ENCODE results near the gene VAT1L. TPM values are rescaled to one million over a fixed set of nuclear protein-coding genes. Genes with fewer than 3 reads are reported as not detected.

VAT1L gene
- total and polyA plus RNA-seq, 8 donors: 0.61 to 5.1 (median 1.3) TPM; not detected in 2

DNA sequence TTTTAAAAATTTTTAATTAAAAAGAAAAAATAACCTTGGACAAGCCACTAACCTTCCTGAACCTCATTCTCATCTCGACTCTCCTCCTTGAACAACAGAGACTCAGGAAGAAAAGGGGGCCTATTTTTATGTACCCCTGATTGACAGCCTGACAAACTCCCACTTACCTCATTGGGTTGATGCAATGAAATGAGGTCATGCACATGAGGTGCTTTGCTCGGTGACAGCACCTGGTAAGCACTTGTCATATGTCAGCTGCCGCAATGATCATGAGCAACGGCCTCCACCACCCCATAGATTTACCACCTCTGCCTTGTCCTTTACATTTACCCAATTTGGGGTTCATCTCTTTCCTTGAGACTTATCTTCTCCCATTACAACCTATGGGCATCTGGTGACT lies 167.9 kb downstream of the VAT1L start:
- H3K4me3 ChIP-seq: no peak overlapping the region
- no peak for TF ChIP-seq POLR2AphosphoS5 (IDR thresholded peaks at IDR 0.05)
- no peak overlapping the region for H3K27ac ChIP-seq
- H3K9me3 ChIP-seq: no peaks in the 10 kb centered on the region
- 77 to 91% (median 83%) methylated on average over 4 of the region's 4 CpGs for WGBS, 5 donors
- no peaks in the 10 kb centered on the region for H3K36me3 ChIP-seq
- intact Hi-C loops (cut with DNase I; ENCODE audit: low total_unique reads): no loop called here
- H3K27me3 ChIP-seq: peaks cover 0 to under 1% (median 0%) of the 10 kb centered on the region in 3 donors
- no peak for DNase-seq
- H3K4me1 ChIP-seq: no peaks in the 10 kb centered on the region

DNA sequence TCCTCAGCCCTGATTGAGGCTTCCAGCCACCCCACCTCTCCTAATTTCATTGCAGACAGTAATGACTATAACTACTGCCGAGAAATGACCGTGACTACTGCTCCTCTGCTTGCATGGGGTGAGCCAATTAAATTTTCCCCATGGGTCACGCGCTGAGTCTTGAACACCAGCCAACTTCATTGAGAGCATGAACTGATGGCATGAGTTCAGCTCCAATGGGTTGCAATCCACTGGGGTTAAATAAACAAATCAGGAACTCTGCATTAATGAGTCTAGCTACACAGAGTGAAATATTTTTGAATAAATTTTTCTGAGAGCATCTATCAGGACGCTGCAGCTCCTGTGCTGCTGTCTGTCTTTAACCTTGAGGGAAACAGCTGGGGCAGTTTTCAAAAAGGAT lies 172.4 kb downstream of the VAT1L start:
- no peak for TF ChIP-seq POLR2A (IDR thresholded peaks at IDR 0.05)
- TF ChIP-seq, protein P1, sequence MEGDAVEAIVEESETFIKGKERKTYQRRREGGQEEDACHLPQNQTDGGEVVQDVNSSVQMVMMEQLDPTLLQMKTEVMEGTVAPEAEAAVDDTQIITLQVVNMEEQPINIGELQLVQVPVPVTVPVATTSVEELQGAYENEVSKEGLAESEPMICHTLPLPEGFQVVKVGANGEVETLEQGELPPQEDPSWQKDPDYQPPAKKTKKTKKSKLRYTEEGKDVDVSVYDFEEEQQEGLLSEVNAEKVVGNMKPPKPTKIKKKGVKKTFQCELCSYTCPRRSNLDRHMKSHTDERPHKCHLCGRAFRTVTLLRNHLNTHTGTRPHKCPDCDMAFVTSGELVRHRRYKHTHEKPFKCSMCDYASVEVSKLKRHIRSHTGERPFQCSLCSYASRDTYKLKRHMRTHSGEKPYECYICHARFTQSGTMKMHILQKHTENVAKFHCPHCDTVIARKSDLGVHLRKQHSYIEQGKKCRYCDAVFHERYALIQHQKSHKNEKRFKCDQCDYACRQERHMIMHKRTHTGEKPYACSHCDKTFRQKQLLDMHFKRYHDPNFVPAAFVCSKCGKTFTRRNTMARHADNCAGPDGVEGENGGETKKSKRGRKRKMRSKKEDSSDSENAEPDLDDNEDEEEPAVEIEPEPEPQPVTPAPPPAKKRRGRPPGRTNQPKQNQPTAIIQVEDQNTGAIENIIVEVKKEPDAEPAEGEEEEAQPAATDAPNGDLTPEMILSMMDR (IDR thresholded peaks at IDR 0.05): no peak
- no peak for TF ChIP-seq POLR2AphosphoS5 (IDR thresholded peaks at IDR 0.05)
- no peak for TF ChIP-seq EP300 (IDR thresholded peaks at IDR 0.05)
- DNase-seq: no peak
- intact Hi-C loops (cut with DNase I; ENCODE audit: low total_unique reads): no loop called here
- H3K36me3 ChIP-seq: no peaks in the 10 kb centered on the region
- no peaks in the 10 kb centered on the region for H3K9me3 ChIP-seq
- no peak overlapping the region for H3K27ac ChIP-seq
- H3K27me3 ChIP-seq: peaks cover 0 to 35% (median 0%) of the 10 kb centered on the region in 3 donors
- 75 to 82% (median 80%) methylated on average over 5 of the region's 5 CpGs for whole genome bisulfite sequencing, 5 donors
- H3K4me3 ChIP-seq: no peak overlapping the region
- H3K4me1 ChIP-seq: no peaks in the 10 kb centered on the region

DNA sequence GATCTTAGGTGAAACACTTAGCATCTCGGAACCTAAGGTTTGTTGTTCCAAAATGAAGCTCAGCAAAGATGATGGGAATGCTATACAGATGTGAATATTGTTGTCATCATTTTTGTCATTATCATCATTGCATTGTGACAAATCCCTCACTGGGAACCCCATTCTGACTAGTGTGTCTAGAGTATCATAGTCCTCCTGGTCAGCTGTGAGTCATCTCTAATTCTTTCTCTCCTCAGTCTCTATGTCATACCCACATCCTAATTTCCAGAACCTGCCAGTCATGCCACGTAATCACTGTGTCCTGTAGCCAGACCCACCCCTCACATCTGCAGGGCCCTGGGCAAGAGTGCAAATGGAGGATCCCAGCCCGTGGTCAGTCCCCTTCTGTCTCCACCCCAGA lies 173.4 kb downstream of the VAT1L start:
- WGBS, 5 donors: 82 to 86% (median 85%) methylated on average over 3 of the region's 3 CpGs
- no peak for TF ChIP-seq POLR2AphosphoS5 (IDR thresholded peaks at IDR 0.05)
- TF ChIP-seq EP300 (IDR thresholded peaks at IDR 0.05): no peak
- no peak for TF ChIP-seq POLR2A (IDR thresholded peaks at IDR 0.05)
- TF ChIP-seq, protein P1 (IDR thresholded peaks at IDR 0.05): no peak
- intact Hi-C loops (cut with DNase I; ENCODE audit: low total_unique reads): no loop called here
- no peaks in the 10 kb centered on the region for H3K9me3 ChIP-seq
- H3K4me3 ChIP-seq: no peak overlapping the region
- DNase-seq: no peak
- H3K27ac ChIP-seq: no peak overlapping the region
- H3K4me1 ChIP-seq: no peaks in the 10 kb centered on the region
- H3K36me3 ChIP-seq: no peaks in the 10 kb centered on the region
- H3K27me3 ChIP-seq: peaks cover 0 to 35% (median 0%) of the 10 kb centered on the region in 3 donors

DNA sequence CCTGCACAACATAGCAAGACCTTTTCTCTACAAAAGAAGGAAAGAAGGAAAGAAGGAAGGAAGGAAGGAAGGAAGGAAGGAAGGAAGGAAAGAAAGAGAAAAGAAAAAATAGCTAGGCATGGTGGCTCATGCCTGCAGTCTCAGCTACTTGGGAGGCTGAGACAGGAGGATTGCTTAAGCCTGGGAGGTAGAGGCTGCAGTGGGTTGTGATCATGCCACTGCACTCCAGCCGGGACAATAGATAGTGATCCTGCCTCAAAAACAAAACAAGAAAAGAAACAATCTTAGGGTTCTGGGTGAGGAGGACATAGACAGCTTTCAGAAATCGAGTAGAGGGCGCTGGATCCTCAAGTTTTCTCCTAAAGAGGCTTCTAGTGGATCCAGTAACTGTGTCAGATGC lies 174.3 kb downstream of the VAT1L start:
- no peaks in the 10 kb centered on the region for H3K9me3 ChIP-seq
- 69 to 85% (median 82%) methylated on average over 3 of the region's 3 CpGs for WGBS, 5 donors
- TF ChIP-seq POLR2AphosphoS5 (IDR thresholded peaks at IDR 0.05) (no peak), EP300 (IDR thresholded peaks at IDR 0.05) (no peak), POLR2A (IDR thresholded peaks at IDR 0.05) (no peak)
- TF ChIP-seq, protein P1 (IDR thresholded peaks at IDR 0.05): no peak

DNA sequence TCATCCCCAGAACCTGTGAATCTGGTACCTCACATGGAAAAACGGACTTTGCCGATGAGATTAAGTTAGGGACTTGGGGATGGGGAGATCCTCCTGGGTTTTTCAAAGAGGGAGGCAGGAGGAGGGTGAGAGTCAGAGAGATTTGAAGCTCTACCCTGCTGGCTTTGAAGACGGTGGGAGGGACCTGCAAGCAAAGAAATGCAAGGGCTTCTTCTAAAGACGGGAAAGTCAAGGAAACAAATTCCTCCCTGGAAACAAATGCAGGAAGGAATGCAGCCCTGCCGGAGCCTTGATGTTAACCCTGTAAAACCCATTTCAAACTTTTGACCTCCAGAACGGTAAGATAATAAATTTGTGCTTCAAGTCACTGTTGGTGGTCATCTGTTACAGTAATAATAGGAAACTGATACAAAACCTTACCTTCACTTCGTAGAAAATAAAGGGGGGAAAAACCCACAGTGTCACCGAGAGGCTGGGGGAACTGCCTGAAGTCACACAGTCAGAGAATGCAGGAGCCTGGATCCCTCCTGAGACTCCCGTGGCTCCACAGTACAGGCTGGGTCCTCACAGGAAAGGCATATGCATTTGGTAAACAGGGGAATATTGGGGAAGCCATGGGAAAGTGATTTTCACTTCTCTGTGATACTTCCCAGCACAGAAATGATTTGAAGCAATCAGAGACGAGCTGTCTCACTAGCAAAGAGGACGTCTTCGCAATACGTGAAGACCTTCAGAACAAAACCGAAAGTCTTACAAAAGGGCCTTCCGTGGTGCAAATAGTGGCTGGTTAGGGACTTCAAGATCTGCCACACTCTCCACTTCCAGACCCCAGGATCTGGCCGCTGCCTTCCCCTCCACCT lies 175.1 kb downstream of the VAT1L start:
- DNase-seq: no peak
- no peak overlapping the region for H3K4me3 ChIP-seq
- 41 to 45% (median 43%) methylated on average over 16 of the region's 16 CpGs for WGBS, 5 donors
- H3K27me3 ChIP-seq: peaks cover 0 to 35% (median 0%) of the 10 kb centered on the region in 3 donors
- no peaks in the 10 kb centered on the region for H3K36me3 ChIP-seq
- H3K9me3 ChIP-seq: no peaks in the 10 kb centered on the region
- TF ChIP-seq EP300 (IDR thresholded peaks at IDR 0.05) (no peak), POLR2AphosphoS5 (IDR thresholded peaks at IDR 0.05) (no peak), POLR2A (IDR thresholded peaks at IDR 0.05) (no peak)
- TF ChIP-seq, protein P1 (IDR thresholded peaks at IDR 0.05): no peak
- intact Hi-C loops (cut with DNase I; ENCODE audit: low total_unique reads): no loop called here
- no peak overlapping the region for H3K27ac ChIP-seq
- H3K4me1 ChIP-seq: no peaks in the 10 kb centered on the region

More for the DNA sequence above, 174.3 kb downstream of the VAT1L start:
- Histone ChIP-seq H3K27ac (no peak overlapping the region), H3K4me1 (no peaks in the 10 kb centered on the region), H3K27me3 (peaks cover 0 to 35% (median 0%) of the 10 kb centered on the region in 3 donors), H3K4me3 (no peak overlapping the region), H3K36me3 (no peaks in the 10 kb centered on the region)
- no peak for DNase-seq
- intact Hi-C loops (cut with DNase I; ENCODE audit: low total_unique reads): no loop called here

Data from stomach (tissue), 9 donors.